Fibroblast of the aortic adventitia (primary cell): ENCODE data around the gene CCNA2. TPM values are rescaled to one million over a fixed set of nuclear protein-coding genes. Genes with fewer than 3 reads are reported as not detected.

ENCODE experiments used
- DNase-seq: peaks from one replicate; pipeline ENCODE4 v3.0.0-alpha.2; 2010; ENCODE audit warnings: low read depth
- H3K4me3 ChIP-seq: 2 replicates; pipeline ENCODE4 v1.5.1; 2011; ENCODE audit warnings: low read depth, mild to moderate bottlenecking, control low read depth, low read length, moderate library complexity
- CTCF ChIP-seq: IDR thresholded peaks from 2 replicates; pipeline ENCODE4 v1.5.1; 2011; ENCODE audit warnings: mild to moderate bottlenecking, low read length, control low read depth, inconsistent platforms; ENCODE audit not compliant: insufficient read depth
- total RNA-seq: library from RNA; depleted of rRNA; stranded (reverse); fragments of >200 nt; gene quantifications from 2 replicates; pipeline ENCODE4 v1.2.3, GENCODE V29; 2012; ENCODE audit warnings: low replicate concordance

Gene CCNA2
- total RNA-seq, 1 donor, result 63.9 TPM

GRCh38 chr4:121789960-121790829 lies 33.5 kb downstream of the CCNA2 start:
- DNase-seq, result peak; percentile 89
- H3K4me3 ChIP-seq, result no peak overlapping the region
- TF ChIP-seq CTCF, result no peak

- no peak for TF ChIP-seq CTCF
- no peak overlapping the region for H3K4me3 ChIP-seq
- DNase-seq, result peak; percentile 30
Observed at GRCh38 chr4:121789455-121789854, 34.2 kb downstream of the CCNA2 start.

GRCh38 chr4:121788896-121789295 lies 34.8 kb downstream of the CCNA2 start:
- H3K4me3 ChIP-seq, result no peak overlapping the region
- TF ChIP-seq CTCF, result no peak
- DNase-seq, result no peak

GRCh38 chr4:121786221-121786620 lies 37.5 kb downstream of the CCNA2 start:
- H3K4me3 ChIP-seq, result no peak overlapping the region
- TF ChIP-seq CTCF, result no peak
- peak; percentile 35 for DNase-seq

- DNase-seq, result peak; percentile 74
- no peak overlapping the region for H3K4me3 ChIP-seq
- no peak for TF ChIP-seq CTCF
Observed at GRCh38 chr4:121785479-121785878, 38.2 kb downstream of the CCNA2 start.

- no peak for TF ChIP-seq CTCF
- no peak overlapping the region for H3K4me3 ChIP-seq
- peak; percentile 97 for DNase-seq
Observed at GRCh38 chr4:121784975-121785374, 38.7 kb downstream of the CCNA2 start.
